OCI-LY3 (cell line): ENCODE measurements around the gene AGO3.

Experiments
- CTCF ChIP-seq: fragments of 200-600, 300-600 bp; sonication (generic); IDR thresholded peaks from 2 replicates; pipeline ENCODE4 v1.5.1; 2014; ENCODE audit warnings: antibody characterized with exemption, low read length, low read depth
- EZH2phosphoT487 ChIP-seq: fragments of 200-600 bp; shearing (Covaris generic); IDR thresholded peaks from 2 replicates; pipeline ENCODE4 v1.6.1; 2018; ENCODE audit warnings: antibody characterized with exemption, mixed run types, low read depth

- TF ChIP-seq CTCF: no peak
- TF ChIP-seq EZH2phosphoT487: no peak
These were observed 158.7 kb downstream of the AGO3 start for GRCh38 chr1:36089393-36090121.
